SK-N-SH treated with all-trans-retinoic acid at 6 μM for 48 hours (cell line): ENCODE measurements around the gene NUP93.

Experiments used
- CSDC2 ChIP-seq: fragments of 250-450 bp; sonication (Bioruptor Pico); IDR thresholded peaks from 2 replicates; pipeline ENCODE4 v1.5.0; 2020; ENCODE audit warnings: mild to moderate bottlenecking, moderate library complexity
- PPARA ChIP-seq: fragments of 250-450 bp; sonication (Bioruptor Pico); IDR thresholded peaks from 2 replicates; pipeline ENCODE4 v1.5.0; 2020; ENCODE audit warnings: mild to moderate bottlenecking, borderline replicate concordance
- RARB ChIP-seq: fragments of 250-450 bp; sonication (Bioruptor Pico); IDR thresholded peaks from 2 replicates; pipeline ENCODE4 v1.8.0; 2021; ENCODE audit warnings: mild to moderate bottlenecking, moderate library complexity
- SNAI2 ChIP-seq: fragments of 250-450 bp; sonication (Bioruptor Pico); IDR thresholded peaks from 2 replicates; pipeline ENCODE4 v1.5.0; 2020; ENCODE audit warnings: mild to moderate bottlenecking, moderate library complexity
- ZC3H10 ChIP-seq: fragments of 250-450 bp; sonication (Bioruptor Pico); IDR thresholded peaks from 2 replicates; pipeline ENCODE4 v1.5.1; 2021; ENCODE audit warnings: mild to moderate bottlenecking, moderate library complexity
- ZNF565 ChIP-seq: fragments of 450-650 bp; formaldehyde crosslinking; conservative IDR thresholded peaks from 2 replicates; pipeline ENCODE4 v1.5.0; 2020; ENCODE audit warnings: low read depth, mild to moderate bottlenecking, moderate library complexity
- TF ChIP-seq, protein P1 (sequence below): fragments of 250-450 bp; sonication (Bioruptor Pico); IDR thresholded peaks from 2 replicates; pipeline ENCODE4 v1.5.1; 2021; ENCODE audit warnings: mild to moderate bottlenecking, moderate library complexity
- TF ChIP-seq, protein P2 (sequence below): fragments of 250-450 bp; sonication (Bioruptor Pico); IDR thresholded peaks from 2 replicates; pipeline ENCODE4 v1.8.0; 2020; ENCODE audit warnings: mild to moderate bottlenecking, moderate library complexity, borderline replicate concordance
- TF ChIP-seq, protein P3 (sequence below): fragments of 250-450 bp; sonication (Bioruptor Pico); IDR thresholded peaks from 2 replicates; pipeline ENCODE4 v1.5.1; 2020; ENCODE audit warnings: low read depth, mild to moderate bottlenecking, moderate library complexity

DNA sequence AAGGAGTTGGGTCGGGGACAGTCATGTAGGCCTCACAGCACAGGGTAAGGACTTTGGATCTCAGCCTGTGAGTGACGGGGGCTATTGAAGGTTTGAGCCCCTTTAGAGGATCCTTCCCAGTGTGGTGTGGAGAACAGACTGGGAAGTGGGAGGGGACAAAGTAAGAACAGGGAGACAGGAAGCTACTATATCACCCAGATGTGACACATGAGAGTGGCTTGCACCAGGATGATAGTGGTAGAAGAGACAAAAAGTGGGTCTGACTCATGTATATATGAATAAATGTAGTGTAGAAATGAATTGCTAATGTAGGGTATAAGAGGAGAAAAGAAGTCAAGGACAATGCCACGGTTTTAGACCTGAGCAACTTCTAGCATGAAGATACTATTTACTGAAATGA, 4.5 kb downstream of the NUP93 start:
- TF ChIP-seq SNAI2 (CRISPR knock-in tag) (no peak), ZNF565 (CRISPR knock-in tag) (no peak), PPARA (CRISPR knock-in tag) (no peak), CSDC2 (no peak), ZC3H10 (CRISPR knock-in tag) (no peak), RARB (CRISPR knock-in tag) (no peak)
- TF ChIP-seq, protein P1, sequence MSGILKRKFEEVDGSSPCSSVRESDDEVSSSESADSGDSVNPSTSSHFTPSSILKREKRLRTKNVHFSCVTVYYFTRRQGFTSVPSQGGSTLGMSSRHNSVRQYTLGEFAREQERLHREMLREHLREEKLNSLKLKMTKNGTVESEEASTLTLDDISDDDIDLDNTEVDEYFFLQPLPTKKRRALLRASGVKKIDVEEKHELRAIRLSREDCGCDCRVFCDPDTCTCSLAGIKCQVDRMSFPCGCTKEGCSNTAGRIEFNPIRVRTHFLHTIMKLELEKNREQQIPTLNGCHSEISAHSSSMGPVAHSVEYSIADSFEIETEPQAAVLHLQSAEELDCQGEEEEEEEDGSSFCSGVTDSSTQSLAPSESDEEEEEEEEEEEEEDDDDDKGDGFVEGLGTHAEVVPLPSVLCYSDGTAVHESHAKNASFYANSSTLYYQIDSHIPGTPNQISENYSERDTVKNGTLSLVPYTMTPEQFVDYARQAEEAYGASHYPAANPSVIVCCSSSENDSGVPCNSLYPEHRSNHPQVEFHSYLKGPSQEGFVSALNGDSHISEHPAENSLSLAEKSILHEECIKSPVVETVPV (CRISPR knock-in tag), result no peak
- TF ChIP-seq, protein P2, sequence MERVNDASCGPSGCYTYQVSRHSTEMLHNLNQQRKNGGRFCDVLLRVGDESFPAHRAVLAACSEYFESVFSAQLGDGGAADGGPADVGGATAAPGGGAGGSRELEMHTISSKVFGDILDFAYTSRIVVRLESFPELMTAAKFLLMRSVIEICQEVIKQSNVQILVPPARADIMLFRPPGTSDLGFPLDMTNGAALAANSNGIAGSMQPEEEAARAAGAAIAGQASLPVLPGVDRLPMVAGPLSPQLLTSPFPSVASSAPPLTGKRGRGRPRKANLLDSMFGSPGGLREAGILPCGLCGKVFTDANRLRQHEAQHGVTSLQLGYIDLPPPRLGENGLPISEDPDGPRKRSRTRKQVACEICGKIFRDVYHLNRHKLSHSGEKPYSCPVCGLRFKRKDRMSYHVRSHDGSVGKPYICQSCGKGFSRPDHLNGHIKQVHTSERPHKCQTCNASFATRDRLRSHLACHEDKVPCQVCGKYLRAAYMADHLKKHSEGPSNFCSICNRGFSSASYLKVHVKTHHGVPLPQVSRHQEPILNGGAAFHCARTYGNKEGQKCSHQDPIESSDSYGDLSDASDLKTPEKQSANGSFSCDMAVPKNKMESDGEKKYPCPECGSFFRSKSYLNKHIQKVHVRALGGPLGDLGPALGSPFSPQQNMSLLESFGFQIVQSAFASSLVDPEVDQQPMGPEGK (CRISPR knock-in tag), result no peak
- TF ChIP-seq, protein P3, sequence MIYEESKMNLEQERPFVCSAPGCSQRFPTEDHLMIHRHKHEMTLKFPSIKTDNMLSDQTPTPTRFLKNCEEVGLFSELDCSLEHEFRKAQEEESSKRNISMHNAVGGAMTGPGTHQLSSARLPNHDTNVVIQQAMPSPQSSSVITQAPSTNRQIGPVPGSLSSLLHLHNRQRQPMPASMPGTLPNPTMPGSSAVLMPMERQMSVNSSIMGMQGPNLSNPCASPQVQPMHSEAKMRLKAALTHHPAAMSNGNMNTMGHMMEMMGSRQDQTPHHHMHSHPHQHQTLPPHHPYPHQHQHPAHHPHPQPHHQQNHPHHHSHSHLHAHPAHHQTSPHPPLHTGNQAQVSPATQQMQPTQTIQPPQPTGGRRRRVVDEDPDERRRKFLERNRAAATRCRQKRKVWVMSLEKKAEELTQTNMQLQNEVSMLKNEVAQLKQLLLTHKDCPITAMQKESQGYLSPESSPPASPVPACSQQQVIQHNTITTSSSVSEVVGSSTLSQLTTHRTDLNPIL (CRISPR knock-in tag), result no peak
